GM18907 (cell line): ENCODE results near the gene DNM3.
"Not testable (repeated sequence)": the region's sequence is repeated elsewhere in the genome, so short reads cannot be mapped to it uniquely, and the experiment has no call there.

Source experiments
- ATAC-seq: cut with Tn5 transposase; IDR thresholded peaks from one replicate; pipeline ENCODE4 v1.9.1; 2021; ENCODE audit warnings: mild to moderate bottlenecking, moderate library complexity; ENCODE audit not compliant: unreplicated experiment

The DNM3 gene

DNA sequence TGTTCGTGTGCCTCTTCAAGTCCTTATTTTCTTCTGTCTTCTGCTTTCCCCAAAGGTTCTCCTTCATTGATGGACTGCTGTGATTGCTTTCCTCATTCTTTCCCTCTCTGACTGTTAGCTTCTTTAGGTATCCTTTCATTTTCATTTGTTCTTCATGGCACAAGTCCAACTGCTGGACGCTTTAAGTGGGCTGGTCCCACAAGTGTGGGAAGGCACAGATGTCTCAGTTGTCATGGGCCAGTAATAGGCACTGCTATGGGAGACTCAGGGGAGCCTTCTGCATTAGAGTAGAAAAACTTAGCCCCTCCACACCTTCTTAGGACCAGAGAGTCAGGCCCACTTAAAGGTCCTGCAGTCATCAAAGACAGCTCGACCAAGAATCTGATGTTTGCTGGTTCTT, 456.8 kb downstream of the DNM3 start:
- no peak for ATAC-seq

DNA sequence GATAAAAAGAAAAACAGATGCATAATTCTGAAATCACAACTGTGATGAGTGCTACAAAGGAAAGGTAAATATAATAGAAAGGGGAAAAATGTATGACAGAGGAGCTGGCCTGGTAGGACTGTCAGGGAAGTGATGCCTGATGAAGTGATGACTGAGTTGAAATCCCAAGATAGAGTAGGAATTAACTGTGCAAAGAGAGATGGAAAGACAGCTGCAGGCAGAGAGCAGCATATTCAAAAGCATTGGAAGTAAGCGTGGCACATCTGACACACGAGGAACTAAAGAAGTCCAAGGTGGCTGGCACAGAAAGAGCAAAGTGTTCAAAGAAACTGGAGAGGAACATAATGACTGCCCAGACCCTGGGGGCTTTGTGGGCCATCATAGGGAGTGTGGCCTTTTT, 457.6 kb downstream of the DNM3 start:
- ATAC-seq, result no peak

DNA sequence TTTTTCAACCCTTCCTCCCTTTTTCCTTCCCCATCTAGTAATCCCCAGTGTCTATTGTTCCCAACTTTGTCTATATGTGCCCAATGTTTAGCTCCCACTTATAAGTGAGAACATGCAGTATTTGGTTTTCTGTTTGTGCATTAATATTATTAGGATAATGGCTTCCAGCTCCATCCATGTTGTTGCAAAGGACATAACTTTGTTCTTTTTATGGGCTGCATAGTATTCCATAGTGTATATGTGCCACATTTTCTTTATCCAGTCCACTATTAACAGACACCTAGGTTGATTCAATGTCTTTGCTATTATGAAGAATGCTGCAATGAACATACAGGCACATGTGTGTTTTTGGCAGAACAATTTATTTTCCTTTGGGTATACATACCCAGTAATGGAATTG, 458.2 kb downstream of the DNM3 start:
- no peak for ATAC-seq

DNA sequence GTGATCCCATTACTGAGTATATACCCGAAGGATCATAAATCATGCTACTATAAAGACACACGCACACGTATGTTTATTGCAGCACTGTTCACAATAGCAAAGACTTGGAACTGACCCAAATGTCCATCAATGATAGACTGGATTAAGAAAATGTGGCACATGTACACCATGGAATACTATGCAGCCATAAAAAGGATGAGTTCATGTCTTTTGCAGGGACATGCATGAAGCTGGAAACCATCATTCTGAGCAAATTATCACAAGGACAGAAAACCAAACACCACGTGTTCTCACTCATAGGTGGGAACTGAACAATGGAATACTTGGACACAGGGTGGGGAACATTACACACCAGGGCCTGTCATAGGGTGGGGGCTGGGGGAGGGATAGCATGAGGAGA, 466.2 kb downstream of the DNM3 start:
- not testable (repeated sequence) for ATAC-seq

DNA sequence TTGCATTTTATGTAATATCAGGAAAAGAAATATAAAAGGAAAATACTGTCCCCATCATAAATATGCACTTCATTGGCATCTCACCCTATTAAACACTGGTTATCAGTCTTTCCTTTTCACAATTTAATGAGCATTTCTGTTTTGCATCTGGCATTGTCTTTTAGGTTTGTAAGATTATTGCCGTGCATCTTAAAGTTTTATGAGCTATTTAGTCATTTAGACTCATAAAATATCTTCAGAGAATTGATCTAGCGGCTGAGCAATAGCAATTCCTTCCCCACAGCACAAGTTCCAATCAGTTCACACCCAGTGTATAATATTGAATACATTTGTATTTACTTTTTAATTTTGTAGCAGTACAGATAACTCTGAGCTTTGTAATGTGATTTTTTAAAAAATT, 466.8 kb downstream of the DNM3 start:
- ATAC-seq, result no peak

- no peak for ATAC-seq
Measured at GRCh38 chr1:172308577-172308976, 467.3 kb downstream of the DNM3 start.

DNA sequence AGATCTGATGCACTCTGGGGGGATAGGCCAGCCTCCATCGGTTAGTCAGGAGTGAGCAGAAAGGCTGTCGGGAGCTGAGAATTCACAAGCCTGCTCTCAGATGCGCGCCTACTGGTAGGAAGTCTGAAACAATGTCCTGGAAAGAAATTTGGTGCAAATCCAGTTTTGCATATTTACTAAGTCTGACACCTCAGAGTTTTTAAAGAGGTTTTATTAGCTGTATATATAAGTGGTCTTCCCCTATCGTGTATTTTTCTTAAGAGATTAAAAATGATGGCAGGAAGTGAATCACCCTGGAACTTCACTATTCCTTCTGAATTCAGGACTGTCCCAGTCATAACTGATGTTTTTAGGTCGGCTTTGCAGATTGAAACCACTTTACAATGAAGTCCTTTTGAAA, 479.4 kb downstream of the DNM3 start:
- ATAC-seq, result no peak

- no peak for ATAC-seq
Measured at GRCh38 chr1:172321451-172321850, 480.2 kb downstream of the DNM3 start.

- no peak for ATAC-seq
Measured at GRCh38 chr1:172322219-172323061, 481.1 kb downstream of the DNM3 start.

DNA sequence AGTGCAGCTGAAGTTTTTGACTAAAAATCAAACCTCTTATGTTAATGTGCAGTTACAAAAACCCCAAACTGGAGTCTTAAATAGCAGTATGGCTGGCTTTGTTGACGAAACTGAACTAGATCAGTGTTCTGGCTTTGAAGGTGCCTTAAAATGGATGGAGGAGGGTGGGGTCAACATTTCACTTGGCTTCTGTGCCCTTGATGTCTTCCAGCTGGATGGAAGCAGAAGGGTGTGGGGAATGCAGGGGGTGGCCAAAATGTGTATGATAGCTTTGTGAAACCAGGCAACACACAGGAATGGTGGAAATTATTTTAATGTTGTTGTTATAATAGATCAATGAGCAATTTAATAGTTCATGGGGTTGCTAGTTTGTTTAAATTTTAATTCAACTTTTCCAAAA, 482.4 kb downstream of the DNM3 start:
- no peak for ATAC-seq

DNA sequence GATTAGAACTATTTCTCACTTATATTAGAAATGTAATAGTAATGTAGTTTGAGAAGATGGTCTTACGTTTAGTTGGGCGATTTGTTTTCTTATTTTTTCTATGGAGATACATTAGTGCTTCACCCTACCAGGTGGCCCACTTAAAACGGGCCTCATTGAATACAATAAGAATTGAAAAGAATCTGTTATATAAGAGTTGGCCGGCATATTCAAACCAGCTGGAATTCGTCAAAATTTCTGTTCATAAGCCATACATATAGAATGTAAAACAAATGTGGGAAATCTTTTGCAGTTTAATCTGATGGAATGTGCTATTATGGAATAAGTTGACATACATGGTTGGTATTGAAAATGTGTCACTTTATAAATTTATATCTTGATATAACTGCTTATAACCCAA, 482.8 kb downstream of the DNM3 start:
- no peak for ATAC-seq

- no peak for ATAC-seq
Measured at GRCh38 chr1:172324761-172325160, 483.5 kb downstream of the DNM3 start.

GRCh38 chr1:172325531-172325930, 484.2 kb downstream of the DNM3 start:
- no peak for ATAC-seq

- no peak for ATAC-seq
Measured at GRCh38 chr1:172326136-172326535, 484.8 kb downstream of the DNM3 start.

GRCh38 chr1:172328266-172328665, 487.0 kb downstream of the DNM3 start:
- ATAC-seq, result no peak

DNA sequence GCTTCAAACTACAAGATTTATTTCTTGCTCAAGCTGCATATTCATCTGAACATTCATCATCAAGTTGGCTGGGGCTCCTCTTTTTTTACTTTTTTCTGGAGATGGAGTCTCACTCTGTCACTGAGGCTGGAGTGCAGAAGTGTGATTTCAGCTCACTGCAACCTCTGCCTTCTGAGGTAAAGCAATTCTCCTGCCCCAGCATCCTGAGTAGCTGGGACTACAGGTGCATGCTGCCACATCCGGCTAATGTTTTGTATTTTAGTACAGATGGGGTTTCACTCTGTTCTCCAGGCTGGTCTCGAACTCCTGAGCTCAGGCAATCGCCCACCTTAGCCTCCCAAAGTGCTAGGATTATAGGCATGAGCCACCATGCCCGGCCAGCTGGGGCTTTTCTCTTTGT, 490.9 kb downstream of the DNM3 start:
- ATAC-seq, result no peak

DNA sequence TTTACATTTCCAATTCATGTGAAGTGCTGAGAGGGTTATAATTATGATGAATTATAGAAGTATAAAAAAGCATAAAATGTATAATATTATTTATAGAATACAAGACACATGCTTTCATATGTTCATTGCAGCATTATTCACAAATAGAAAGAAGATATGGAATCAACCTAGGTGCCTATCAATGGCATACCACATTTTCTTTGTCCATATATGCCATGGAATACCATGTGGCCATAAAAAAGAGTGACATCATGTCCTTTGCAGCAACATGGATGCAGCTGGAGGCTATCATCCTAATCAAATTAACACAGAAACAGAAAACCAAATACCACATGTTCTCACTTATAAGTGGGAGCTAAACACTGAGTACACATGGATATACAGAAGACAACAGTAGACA, 494.1 kb downstream of the DNM3 start:
- no peak for ATAC-seq

- peak; percentile 58 for ATAC-seq
Measured at GRCh38 chr1:172338295-172338735, 497.0 kb downstream of the DNM3 start.

DNA sequence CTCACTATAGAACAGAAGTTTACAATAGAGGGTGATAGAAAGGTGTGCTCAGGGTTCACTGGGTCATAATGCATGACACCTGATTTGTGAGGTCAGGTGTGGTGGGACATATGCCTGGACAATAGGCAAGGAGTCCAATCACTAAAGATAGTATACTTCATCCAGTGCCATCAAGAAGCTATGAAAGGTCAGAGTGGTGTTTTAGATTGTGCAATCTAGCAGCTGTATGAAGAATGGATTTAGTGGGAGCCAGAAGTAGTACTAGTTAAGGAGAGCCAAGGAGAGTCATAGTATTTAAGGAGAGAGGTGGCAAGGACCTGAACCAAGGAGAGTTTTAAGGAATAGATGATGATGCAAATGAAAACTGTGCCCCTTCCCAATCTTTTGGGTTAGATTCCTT, 498.5 kb downstream of the DNM3 start:
- no peak for ATAC-seq

GRCh38 chr1:172340520-172340919, 499.2 kb downstream of the DNM3 start:
- ATAC-seq, result no peak

DNA sequence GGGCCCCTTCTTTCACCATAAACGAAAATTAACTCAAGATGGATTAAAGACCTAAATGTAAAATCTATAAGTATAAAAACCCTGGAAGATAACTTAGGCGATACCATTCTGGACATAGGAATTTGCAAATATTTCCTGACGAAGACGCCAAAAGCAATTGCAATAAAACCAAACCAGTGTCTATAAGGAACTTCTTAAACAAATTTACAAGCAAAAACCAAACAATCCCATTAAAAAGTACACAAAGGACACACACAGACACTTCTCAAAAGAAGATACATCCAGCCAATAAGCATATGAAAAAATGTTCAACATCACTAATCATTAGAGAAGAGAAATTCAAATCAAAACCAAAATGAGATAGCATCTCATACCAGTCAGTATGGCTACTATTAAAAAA, 500.4 kb downstream of the DNM3 start:
- ATAC-seq, result no peak

- no peak for ATAC-seq
Measured at GRCh38 chr1:172342584-172343239, 501.4 kb downstream of the DNM3 start.
